HL-60/S4 treated with phorbol 12-myristate 13-acetate at 8.2 ng/mL for 4 days and 3 days (cell line): ENCODE measurements around the gene TCEAL5.
"Not testable (repeated sequence)": the region's sequence is repeated elsewhere in the genome, so short reads cannot be mapped to it uniquely, and the experiment has no call there.

ENCODE experiments used
- in situ Hi-C: fragments of 300-500 bp; cut with MboI; formaldehyde crosslinking; loops from 2 replicates; pipeline ENCODE4 v1.15.0; 2022; ENCODE audit warnings: low sequenced_read_pairs

Gene TCEAL5

GRCh38 chrX:103235608-103236007 lies 40.9 kb downstream of the TCEAL5 start:
- in situ Hi-C loops, result not testable (repeated sequence)

- in situ Hi-C loops, result no loop called here
Measured at GRCh38 chrX:103234869-103235268, 41.7 kb downstream of the TCEAL5 start.

GRCh38 chrX:103233263-103233662 lies 43.3 kb downstream of the TCEAL5 start:
- in situ Hi-C loops, result no loop called here

GRCh38 chrX:103225918-103226317 lies 50.6 kb downstream of the TCEAL5 start:
- in situ Hi-C loops, result not testable (repeated sequence)
